AG04449 (cell line): ENCODE data around the gene TBX15.
A peak's percentile ranks its signal among the peaks of the same experiment; 100 is the strongest.

Source experiments
- CTCF ChIA-PET: fragments of 350-600 bp; formaldehyde crosslinking; extraction: SDS; loops from one replicate; lab custom pipeline; 2021; ENCODE audit warnings: antibody characterized with exemption; lab: Yijun Ruan, JAX
- POLR2A ChIA-PET: fragments of 400-600, 350-600 bp; formaldehyde crosslinking; extraction: SDS; loops from one replicate; lab custom pipeline; 2020; ENCODE audit warnings: antibody characterized with exemption, inconsistent platforms; lab: Yijun Ruan, JAX
- DNase-seq: peaks from one replicate; pipeline ENCODE4 v3.0.0-alpha.2; 2010; ENCODE audit warnings: low read depth, low spot score
- H3K4me3 ChIP-seq: 2 replicates; pipeline ENCODE4 v1.5.1; 2011; ENCODE audit warnings: low read depth, mild to moderate bottlenecking, control low read depth, low read length
- CTCF ChIP-seq: IDR thresholded peaks from one replicate; pipeline ENCODE4 v1.5.1; 2011; ENCODE audit warnings: mild to moderate bottlenecking, moderate library complexity, low read length, control low read depth, inconsistent platforms; ENCODE audit not compliant: insufficient read depth; ENCODE audit errors: missing control alignments

The TBX15 gene

GRCh38 chr1:118988186-118989005 is at the start of gene TBX15:
Gene TBX15, minus strand, starts transcription at chr1:118988343. Its CDS starts 548 bp downstream, at chr1:118987795.
- no peak for TF ChIP-seq CTCF
- no peak for DNase-seq
- ChIA-PET CTCF (interaction anchor here (2.3 kb wide), 1 partner anchor 20 kb away, joined by 11 read pairs; no protein-coding TSS in a partner anchor), POLR2A (interaction anchor here (0.6 to 1.0 kb wide), 2 partner anchors 36 to 846 kb away, joined by 3 read pairs; no protein-coding TSS in a partner anchor)
- peak within 1 kb of the TSS; percentile 83 for H3K4me3 ChIP-seq

- no peak for TF ChIP-seq CTCF
- no peak for DNase-seq
- POLR2A ChIA-PET: no interaction called here
- CTCF ChIA-PET: no interaction called here
- H3K4me3 ChIP-seq: no peak overlapping the region
Observed at GRCh38 chr1:119034359-119034758, 46.2 kb upstream of the TBX15 start.

- no peak for TF ChIP-seq CTCF
- H3K4me3 ChIP-seq: no peak overlapping the region
- ChIA-PET POLR2A (no interaction called here), CTCF (no interaction called here)
- DNase-seq: no peak
Observed at GRCh38 chr1:119032986-119033385, 44.8 kb upstream of the TBX15 start.

- DNase-seq: no peak
- no peak for TF ChIP-seq CTCF
- ChIA-PET CTCF (no interaction called here), POLR2A (no interaction called here)
- H3K4me3 ChIP-seq: no peak overlapping the region
Observed at GRCh38 chr1:119027759-119028158, 39.6 kb upstream of the TBX15 start.

- H3K4me3 ChIP-seq: no peak overlapping the region
- POLR2A ChIA-PET: no interaction called here
- DNase-seq: no peak
- CTCF ChIA-PET: no interaction called here
- no peak for TF ChIP-seq CTCF
Observed at GRCh38 chr1:119026956-119027355, 38.8 kb upstream of the TBX15 start.

GRCh38 chr1:119015547-119015946 is 27.4 kb upstream of the TBX15 start:
- TF ChIP-seq CTCF: no peak
- ChIA-PET CTCF (no interaction called here), POLR2A (no interaction called here)

More at GRCh38 chr1:119015547-119015946, 27.4 kb upstream of the TBX15 start:
- no peak for DNase-seq
- no peak overlapping the region for H3K4me3 ChIP-seq
